Muscle layer of duodenum (tissue), 2 donors: ENCODE measurements around the gene SSBP3.

Experiments
- H3K27ac ChIP-seq: one replicate; pipeline ENCODE4 v1.7.0; 2013; ENCODE audit warnings: mild to moderate bottlenecking, low read length
- H3K27me3 ChIP-seq: one replicate; pipeline ENCODE4 v1.7.0; 2013; ENCODE audit warnings: low read depth, mild to moderate bottlenecking, control low read depth, low read length
- H3K36me3 ChIP-seq, 2 donors: one replicate each; pipeline ENCODE4 v1.7.0; 2013; ENCODE audit warnings: low read length in 2 of 2, control low read depth in 1 of 2, mild to moderate bottlenecking in 1 of 2; ENCODE audit not compliant: insufficient read depth in 2 of 2, control insufficient read depth in 1 of 2
- H3K4me1 ChIP-seq, 2 donors: one replicate each; pipeline ENCODE4 v1.7.0; 2013; ENCODE audit warnings: low read length in 2 of 2, mild to moderate bottlenecking in 2 of 2, control low read depth in 1 of 2, moderate library complexity in 1 of 2; ENCODE audit not compliant: insufficient read depth in 2 of 2, control insufficient read depth in 1 of 2
- H3K4me3 ChIP-seq, 2 donors: one replicate each; pipeline ENCODE4 v1.7.0; 2013; ENCODE audit warnings: low read length in 2 of 2, low read depth in 1 of 2, mild to moderate bottlenecking in 1 of 2
- H3K9me3 ChIP-seq, 2 donors: one replicate each; pipeline ENCODE4 v1.7.0; 2013; ENCODE audit warnings: low read length in 2 of 2, control low read depth in 1 of 2, mild to moderate bottlenecking in 1 of 2; ENCODE audit not compliant: control insufficient read depth in 1 of 2
- donor health status: healthy.

The SSBP3 gene

GRCh38 chr1:54199151-54199764 is 206.9 kb downstream of the SSBP3 start:
- peak overlapping the region; percentile 97 to 99 for H3K4me3 ChIP-seq
- H3K27ac ChIP-seq: peak overlapping the region; percentile 35
- peaks cover 18 to 22% of the 10 kb centered on the region in 2 donors for H3K4me1 ChIP-seq
- H3K27me3 ChIP-seq: no peaks in the 10 kb centered on the region
- H3K9me3 ChIP-seq: no peaks in the 10 kb centered on the region
- H3K36me3 ChIP-seq: peaks cover 11 to 21% of the 10 kb centered on the region in 2 donors

GRCh38 chr1:54193453-54193852 is 212.7 kb downstream of the SSBP3 start:
- Histone ChIP-seq H3K4me1 (no peaks in the 10 kb centered on the region), H3K27ac (no peak overlapping the region), H3K36me3 (peaks cover 31 to 46% of the 10 kb centered on the region in 2 donors), H3K9me3 (no peaks in the 10 kb centered on the region), H3K4me3 (no peak overlapping the region), H3K27me3 (no peaks in the 10 kb centered on the region)

GRCh38 chr1:54191525-54191924 is 214.7 kb downstream of the SSBP3 start:
- H3K27ac ChIP-seq: no peak overlapping the region
- H3K27me3 ChIP-seq: no peaks in the 10 kb centered on the region
- H3K9me3 ChIP-seq: no peaks in the 10 kb centered on the region
- H3K4me3 ChIP-seq: no peak overlapping the region
- no peaks in the 10 kb centered on the region for H3K4me1 ChIP-seq
- H3K36me3 ChIP-seq: peaks cover 36 to 58% of the 10 kb centered on the region in 2 donors

- Histone ChIP-seq H3K27me3 (no peaks in the 10 kb centered on the region), H3K27ac (no peak overlapping the region), H3K36me3 (peaks cover 32 to 54% of the 10 kb centered on the region in 2 donors), H3K4me3 (no peak overlapping the region), H3K9me3 (no peaks in the 10 kb centered on the region), H3K4me1 (no peaks in the 10 kb centered on the region)
Measured at GRCh38 chr1:54190526-54190925, 215.7 kb downstream of the SSBP3 start.

- Histone ChIP-seq H3K9me3 (no peaks in the 10 kb centered on the region), H3K27ac (no peak overlapping the region), H3K27me3 (no peaks in the 10 kb centered on the region), H3K4me1 (no peaks in the 10 kb centered on the region), H3K36me3 (peaks cover 26 to 39% of the 10 kb centered on the region in 2 donors), H3K4me3 (no peak overlapping the region)
Measured at GRCh38 chr1:54188291-54188690, 217.9 kb downstream of the SSBP3 start.

- no peaks in the 10 kb centered on the region for H3K4me1 ChIP-seq
- H3K9me3 ChIP-seq: no peaks in the 10 kb centered on the region
- H3K36me3 ChIP-seq: peaks cover 23 to 34% of the 10 kb centered on the region in 2 donors
- no peak overlapping the region for H3K4me3 ChIP-seq
- H3K27me3 ChIP-seq: no peaks in the 10 kb centered on the region
- no peak overlapping the region for H3K27ac ChIP-seq
Measured at GRCh38 chr1:54186056-54186455, 220.1 kb downstream of the SSBP3 start.

GRCh38 chr1:54180701-54181360 is 225.4 kb downstream of the SSBP3 start:
- Histone ChIP-seq H3K4me1 (no peaks in the 10 kb centered on the region), H3K4me3 (no peak overlapping the region), H3K36me3 (peaks cover 10 to 17% of the 10 kb centered on the region in 2 donors), H3K27ac (no peak overlapping the region), H3K9me3 (no peaks in the 10 kb centered on the region), H3K27me3 (no peaks in the 10 kb centered on the region)

GRCh38 chr1:54178296-54179070 is 227.7 kb downstream of the SSBP3 start:
- Histone ChIP-seq H3K27me3 (no peaks in the 10 kb centered on the region), H3K4me1 (no peaks in the 10 kb centered on the region), H3K36me3 (peaks cover 10 to 22% of the 10 kb centered on the region in 2 donors), H3K4me3 (no peak overlapping the region), H3K9me3 (no peaks in the 10 kb centered on the region), H3K27ac (no peak overlapping the region)

- no peaks in the 10 kb centered on the region for H3K4me1 ChIP-seq
- no peak overlapping the region for H3K27ac ChIP-seq
- H3K9me3 ChIP-seq: no peaks in the 10 kb centered on the region
- no peaks in the 10 kb centered on the region for H3K27me3 ChIP-seq
- peaks cover 10 to 18% of the 10 kb centered on the region in 2 donors for H3K36me3 ChIP-seq
- H3K4me3 ChIP-seq: no peak overlapping the region
Measured at GRCh38 chr1:54177726-54178125, 228.5 kb downstream of the SSBP3 start.

GRCh38 chr1:54176621-54177327 is 229.4 kb downstream of the SSBP3 start:
- no peak overlapping the region for H3K4me3 ChIP-seq
- no peak overlapping the region for H3K27ac ChIP-seq
- no peaks in the 10 kb centered on the region for H3K4me1 ChIP-seq
- no peaks in the 10 kb centered on the region for H3K9me3 ChIP-seq
- H3K27me3 ChIP-seq: no peaks in the 10 kb centered on the region
- H3K36me3 ChIP-seq: peaks cover 10 to 18% of the 10 kb centered on the region in 2 donors
